Erythroblast (primary cell): Measurements from ENCODE around the gene GAB1.
A peak's percentile ranks its signal among the peaks of the same experiment; 100 is the strongest.

ENCODE experiments used
- DNase-seq, 2 experiments: peaks; one replicate each; lab custom pipeline; 2025; lab: John Stamatoyannopoulos, UW
- GATA1 ChIP-seq: IDR thresholded peaks from 2 replicates; pipeline ENCODE4 v1.6.1; 2011; ENCODE audit warnings: low read depth, mild to moderate bottlenecking, control low read depth, low read length, moderate library complexity
- POLR2A ChIP-seq: IDR thresholded peaks from 2 replicates; pipeline ENCODE4 v1.6.1; 2011; ENCODE audit warnings: mild to moderate bottlenecking, low read length

Gene GAB1

DNA sequence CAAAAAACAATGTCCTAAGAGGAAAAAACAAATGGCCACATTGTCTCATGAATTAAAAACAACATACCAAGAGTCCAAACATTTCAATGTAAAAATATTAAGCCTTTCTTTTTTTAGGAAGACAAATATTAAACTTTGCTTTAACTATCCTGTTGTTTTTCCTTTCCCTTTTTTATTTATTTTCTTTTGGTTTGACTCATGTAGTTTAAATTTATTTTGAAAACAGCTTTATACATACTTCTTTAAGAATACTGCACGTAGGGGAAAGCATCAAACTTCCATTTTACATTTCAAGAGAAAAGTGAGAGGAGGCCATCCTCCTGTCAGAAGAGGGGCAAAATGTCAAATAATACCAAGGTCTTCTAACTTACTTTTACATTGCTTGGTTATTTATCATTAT lies 8.7 kb downstream of the GAB1 start:
- peak; percentile 59 to 70 for DNase-seq
- no peak for TF ChIP-seq GATA1
- no peak for TF ChIP-seq POLR2A

- TF ChIP-seq POLR2A (no peak), GATA1 (no peak)
Measured at GRCh38 chr4:143346206-143346605, 9.5 kb downstream of the GAB1 start.

GRCh38 chr4:143347484-143348111 lies 10.9 kb downstream of the GAB1 start:
- TF ChIP-seq GATA1 (no peak), POLR2A (no peak)
- DNase-seq, result peak; percentile 46 to 73

More at GRCh38 chr4:143346206-143346605, 9.5 kb downstream of the GAB1 start:
- DNase-seq, result peak; percentile 39 to 64

GRCh38 chr4:143348233-143349077 lies 11.8 kb downstream of the GAB1 start:
- TF ChIP-seq POLR2A (peak; percentile 13), GATA1 (peak; percentile 59)
- peak; percentile 91 to 94 for DNase-seq

GRCh38 chr4:143349858-143350527 lies 13.3 kb downstream of the GAB1 start:
- DNase-seq, result peak; percentile 62 to 81

GRCh38 chr4:143351149-143351691 lies 14.5 kb downstream of the GAB1 start:
- no peak for TF ChIP-seq GATA1
- no peak for TF ChIP-seq POLR2A
- DNase-seq, result no peak

DNA sequence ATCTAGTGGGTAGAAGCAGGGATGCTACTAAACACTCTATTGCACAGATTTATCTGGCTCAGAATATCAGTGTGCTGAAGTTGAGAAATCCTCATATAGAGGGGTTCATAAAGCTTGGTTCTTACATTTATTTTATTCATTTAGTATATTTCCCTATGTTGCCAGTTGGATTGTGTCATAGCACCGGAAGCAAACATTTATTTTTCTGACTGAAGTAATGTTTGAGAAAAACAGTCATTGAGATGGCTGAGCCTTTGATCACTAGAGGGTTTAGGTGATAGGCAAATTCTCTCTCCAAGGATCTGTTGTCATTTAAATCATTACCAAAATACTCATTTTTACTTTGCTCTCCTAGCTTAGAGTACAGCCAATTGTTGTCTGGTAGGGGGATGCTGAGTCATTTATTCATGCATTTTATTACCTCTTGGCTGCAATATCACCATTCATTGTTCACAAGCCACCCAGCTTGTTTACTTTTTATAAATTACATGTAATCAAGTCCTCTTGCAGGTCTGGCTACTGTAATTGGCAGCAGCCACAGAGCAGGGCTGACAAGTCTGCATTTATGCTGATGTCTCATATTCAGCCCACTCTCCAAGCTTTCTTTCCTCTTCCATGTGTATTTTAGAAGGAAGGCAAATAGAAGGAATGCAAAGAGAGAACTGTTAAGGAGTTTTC lies 15.2 kb downstream of the GAB1 start:
- TF ChIP-seq POLR2A, result no peak
- no peak for TF ChIP-seq GATA1
- peak; percentile 28 to 51 for DNase-seq

DNA sequence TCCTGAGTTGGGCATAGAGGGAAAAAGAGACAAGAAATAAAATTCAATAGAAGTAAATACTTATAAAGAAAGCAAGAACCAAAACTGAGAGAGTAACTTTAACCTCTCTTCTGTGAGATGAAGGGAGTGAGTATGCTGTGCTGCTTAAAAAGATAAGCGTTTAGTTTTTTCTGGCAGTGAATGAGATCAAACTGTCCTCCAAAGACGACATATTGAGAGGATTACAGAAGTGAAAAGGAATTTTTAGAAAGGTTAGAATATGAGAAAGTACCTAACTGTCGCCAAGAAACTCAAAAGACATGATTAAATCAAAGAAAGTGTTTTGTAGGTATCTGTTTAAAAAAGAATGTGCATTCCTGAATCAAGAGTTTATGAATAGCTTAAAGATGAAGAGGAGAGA lies 16.0 kb downstream of the GAB1 start:
- DNase-seq, result peak; percentile 70
- TF ChIP-seq POLR2A (no peak), GATA1 (no peak)

DNA sequence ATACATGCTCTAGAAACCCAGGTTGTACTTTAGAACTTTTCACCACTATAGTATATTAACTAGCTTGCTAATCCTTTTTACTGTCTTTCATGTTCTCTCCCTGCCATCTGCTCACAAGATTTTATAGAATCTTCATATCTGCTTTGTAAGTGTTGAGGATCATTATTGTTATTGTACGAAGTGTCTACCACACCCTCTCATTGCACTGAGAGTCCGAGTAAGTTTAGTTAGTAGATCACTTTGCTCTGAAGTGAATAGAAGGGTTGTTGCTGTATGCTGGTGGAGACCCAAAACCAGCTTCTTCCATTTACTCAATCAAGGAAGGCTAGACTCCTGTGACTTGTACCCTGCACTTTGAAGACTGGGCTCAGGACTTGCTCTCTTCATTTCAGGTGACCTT lies 17.1 kb downstream of the GAB1 start:
- TF ChIP-seq GATA1 (no peak), POLR2A (no peak)
- DNase-seq, result no peak

- DNase-seq, result peak; percentile 42 to 45
- TF ChIP-seq POLR2A (no peak), GATA1 (no peak)
Measured at GRCh38 chr4:143354990-143355389, 18.3 kb downstream of the GAB1 start.

GRCh38 chr4:143355540-143356217 lies 19.0 kb downstream of the GAB1 start:
- no peak for TF ChIP-seq GATA1
- no peak for TF ChIP-seq POLR2A
- peak in 1 of 2 experiments; percentile 19 for DNase-seq

DNA sequence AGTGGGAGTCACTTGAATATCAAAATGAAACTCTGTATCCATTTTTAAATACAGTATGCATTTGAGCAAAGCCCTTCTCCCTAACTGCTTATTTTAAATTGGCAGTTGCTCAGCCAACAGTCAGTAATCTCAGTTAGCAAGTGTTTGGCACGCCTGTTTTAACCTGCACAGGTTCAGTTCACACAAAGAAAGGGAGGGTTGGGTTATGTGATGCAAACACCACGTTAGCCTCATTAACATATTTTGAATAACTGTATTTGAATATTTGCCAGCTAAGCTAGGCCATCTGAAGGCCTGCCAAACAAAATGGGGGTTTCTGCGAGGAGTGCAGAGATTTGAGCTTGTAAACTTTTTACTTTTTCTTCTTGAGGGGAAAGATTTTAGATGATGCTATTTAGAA lies 19.8 kb downstream of the GAB1 start:
- no peak for DNase-seq
- TF ChIP-seq POLR2A (no peak), GATA1 (no peak)
